22Rv1 (cell line): ENCODE data around the gene ZNF584.
"Not testable (repeated sequence)": the region's sequence is repeated elsewhere in the genome, so short reads cannot be mapped to it uniquely, and the experiment has no call there.

ENCODE experiments used
- H3K27ac ChIP-seq: fragments of 450-650 bp; 2 replicates; pipeline ENCODE4 v1.5.1; 2017
- CTCF ChIP-seq: fragments of 450-650 bp; IDR thresholded peaks from 2 replicates; pipeline ENCODE4 v1.5.1; 2017; ENCODE audit warnings: mild to moderate bottlenecking
- ZFX ChIP-seq: fragments of 450-650 bp; IDR thresholded peaks from 2 replicates; pipeline ENCODE4 v1.6.1; 2017; ENCODE audit warnings: antibody characterized with exemption, borderline replicate concordance

ZNF584 gene

DNA sequence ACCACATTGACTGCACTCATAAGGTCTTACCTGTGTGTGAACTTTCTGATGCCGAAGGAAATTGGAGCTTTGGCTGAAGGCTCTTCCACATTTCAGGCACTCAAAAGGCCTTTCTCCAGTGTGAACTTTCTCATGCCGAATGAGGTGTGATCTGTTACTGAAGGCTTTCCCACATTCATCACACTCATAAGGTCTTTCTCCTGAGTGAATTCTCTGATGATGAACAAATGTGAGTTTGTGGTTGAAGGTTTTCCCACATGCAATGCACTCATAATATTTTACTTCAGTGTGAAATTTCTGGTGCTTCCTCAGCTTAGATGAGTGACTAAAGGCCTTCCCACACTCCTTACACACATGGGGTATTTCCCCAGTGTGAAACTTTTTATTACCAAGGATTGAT is 25.8 kb downstream of the ZNF584 start:
- TF ChIP-seq CTCF (no peak), ZFX (no peak)
- no peak overlapping the region for H3K27ac ChIP-seq

DNA sequence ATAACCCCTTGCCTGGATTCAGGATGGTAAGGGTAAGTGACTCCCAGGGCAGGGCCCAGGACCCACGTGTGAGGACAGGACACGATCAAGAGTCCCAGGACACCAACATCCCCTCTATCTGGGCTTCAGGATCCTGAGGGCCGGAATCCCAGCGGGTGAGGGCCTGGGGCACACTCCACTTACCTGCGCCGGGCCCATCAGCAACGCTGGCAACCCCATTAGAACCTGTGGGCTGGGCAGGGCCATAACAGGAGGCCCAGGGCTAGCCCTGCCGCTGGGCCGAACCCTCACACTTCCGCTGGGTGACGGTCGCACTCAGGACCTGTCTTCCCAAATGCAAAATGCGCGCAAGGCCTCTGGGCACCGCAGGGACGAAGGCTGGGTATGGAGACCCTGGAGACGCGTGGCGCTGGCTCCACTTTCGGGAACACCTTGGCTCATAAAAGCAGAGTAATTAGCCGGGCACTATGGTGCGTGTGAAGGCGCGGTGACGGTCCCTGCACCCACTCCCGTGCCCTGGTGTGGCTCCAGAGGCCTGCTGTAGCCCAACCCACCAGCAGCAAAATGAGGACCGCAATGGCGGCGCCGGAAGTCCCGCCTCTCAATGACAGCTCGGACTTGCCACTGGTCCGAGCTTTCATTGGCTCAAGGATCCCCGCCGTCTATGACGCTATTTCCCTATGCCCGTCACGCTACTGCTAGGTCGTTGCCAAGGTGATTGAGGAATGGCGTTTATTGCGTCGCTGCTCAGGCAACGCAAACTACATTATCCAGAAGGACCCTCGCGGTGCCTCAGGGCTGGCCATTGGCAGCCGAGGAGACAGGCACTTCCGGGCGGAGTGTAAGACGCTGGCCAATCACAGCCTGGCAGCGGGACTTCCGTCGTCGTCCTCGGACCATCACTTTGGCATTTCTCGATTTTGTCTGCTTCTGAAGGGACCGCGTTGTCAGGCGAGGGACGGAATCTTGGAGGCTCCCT is 31.4 kb downstream of the ZNF584 start, which contains the start of gene ZNF132:
Gene ZNF132 (minus strand): TSS at position 578 of the 979 bp plus-strand sequence. CDS start 332 bp downstream, at position 246.
- no peak within 1 kb of the TSS for H3K27ac ChIP-seq
- TF ChIP-seq ZFX: no peak
- no peak for TF ChIP-seq CTCF

- no peak for TF ChIP-seq ZFX
- TF ChIP-seq CTCF: no peak
- no peak overlapping the region for H3K27ac ChIP-seq
Observed at GRCh38 chr19:58440556-58440955, 32.1 kb downstream of the ZNF584 start.

- not testable (repeated sequence) for H3K27ac ChIP-seq
Observed at GRCh38 chr19:58442986-58443385, 34.5 kb downstream of the ZNF584 start.

DNA sequence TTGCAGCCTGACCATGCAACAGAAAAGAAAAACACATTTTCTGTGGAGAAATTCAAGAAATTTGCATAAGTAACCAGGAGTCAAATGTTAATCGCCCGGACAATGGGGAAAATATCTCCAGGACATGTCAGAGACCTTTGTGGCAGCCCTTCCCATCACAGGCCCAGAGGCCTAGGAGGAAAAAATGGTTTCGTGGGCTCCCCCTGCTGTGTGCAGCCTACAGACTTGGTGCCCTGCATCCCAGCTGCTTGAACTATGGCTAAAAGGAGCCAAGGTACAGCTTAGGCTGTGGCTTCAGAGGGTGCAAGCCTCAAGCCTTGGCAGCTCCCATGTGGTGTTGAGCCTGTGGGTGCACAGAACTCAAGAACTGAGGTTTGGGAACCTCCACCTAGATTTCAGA is 40.4 kb downstream of the ZNF584 start:
- H3K27ac ChIP-seq: not testable (repeated sequence)

DNA sequence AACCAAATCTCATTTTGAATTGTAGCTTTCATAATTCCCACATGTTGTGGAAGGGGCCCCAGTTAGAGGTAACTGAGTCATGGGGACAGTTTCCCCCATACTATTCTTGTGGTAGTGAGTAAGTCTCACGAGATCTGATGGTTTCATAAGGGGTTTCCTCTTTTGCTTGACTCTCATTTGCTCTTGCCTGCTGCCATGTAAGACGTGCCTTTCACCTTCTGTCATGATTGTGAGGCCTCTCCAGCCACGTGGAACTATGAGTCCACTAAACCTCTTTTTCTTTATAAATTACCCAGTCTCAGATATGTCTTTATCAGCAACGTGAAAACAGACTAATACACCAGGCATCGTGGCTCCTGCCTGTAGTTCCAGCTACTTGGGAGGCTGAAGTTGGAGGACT is 41.5 kb downstream of the ZNF584 start:
- not testable (repeated sequence) for H3K27ac ChIP-seq

DNA sequence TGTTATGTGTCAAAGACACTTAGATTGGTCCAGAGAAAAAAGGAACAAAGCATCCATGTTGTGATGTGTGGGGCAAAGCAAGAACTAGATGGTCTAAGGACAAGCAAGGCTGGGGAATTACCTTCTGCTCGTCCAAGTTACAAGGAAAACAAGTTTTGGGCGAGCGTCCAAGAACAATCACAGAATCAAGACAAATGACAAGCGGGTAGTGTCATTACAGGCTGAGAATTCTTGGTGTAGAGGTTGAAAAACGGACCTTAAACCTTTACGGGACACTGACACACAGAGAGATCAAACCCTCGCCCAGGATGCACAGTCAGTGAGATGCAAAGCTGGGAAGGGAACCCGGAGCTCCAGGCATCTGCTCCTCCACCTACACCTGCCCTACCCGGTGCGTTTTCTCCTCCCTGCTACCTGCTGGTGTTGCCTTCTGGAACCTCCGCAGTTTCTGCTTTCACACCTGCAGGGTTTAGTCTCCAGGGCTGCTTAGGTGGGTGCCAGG is 42.5 kb downstream of the ZNF584 start:
- H3K27ac ChIP-seq: peak overlapping the region; percentile 70
- TF ChIP-seq CTCF (no peak), ZFX (no peak)

GRCh38 chr19:58451358-58452101 is 43.1 kb downstream of the ZNF584 start, which contains the start of gene ZNF324B:
ZNF324B (plus strand) TSS chr19:58451622; CDS start chr19:58453702, 2,080 bp downstream.
- TF ChIP-seq CTCF (no peak), ZFX (no peak)
- peak within 1 kb of the TSS; percentile 70 for H3K27ac ChIP-seq
